B cell (primary cell): ENCODE data around the gene VLDLR.

ENCODE experiments used
- CTCF ChIP-seq: fragments of 200-600 bp; IDR thresholded peaks from one replicate; pipeline ENCODE4 v1.8.0; 2022; ENCODE audit warnings: antibody characterized with exemption, mild to moderate bottlenecking
- EZH2 ChIP-seq: IDR thresholded peaks from 2 replicates; pipeline ENCODE4 v1.6.1; 2012; ENCODE audit warnings: borderline replicate concordance, low read depth, mild to moderate bottlenecking, moderate library complexity, low read length; ENCODE audit not compliant: insufficient read depth, poor library complexity, severe bottlenecking

- no peak for TF ChIP-seq CTCF
- TF ChIP-seq EZH2: no peak
These were observed 45.0 kb downstream of the VLDLR start for GRCh38 chr9:2666569-2666968.
